GM12875 (cell line): ENCODE results near the gene TXNDC5.
"Not testable (repeated sequence)": the region's sequence is repeated elsewhere in the genome, so short reads cannot be mapped to it uniquely, and the experiment has no call there.

Experiments
- H3K4me3 ChIP-seq: one replicate; pipeline ENCODE4 v1.5.1; 2011; ENCODE audit warnings: low read depth, low read length, control low read depth
- TF ChIP-seq, protein P1 (sequence below): IDR thresholded peaks from 2 replicates; pipeline ENCODE4 v1.5.1; 2011; ENCODE audit warnings: low read depth, mild to moderate bottlenecking, control low read depth, inconsistent platforms, low read length, moderate library complexity, borderline replicate concordance; ENCODE audit not compliant: insufficient read depth

TXNDC5 gene

GRCh38 chr6:7902867-7903266 is 7.7 kb downstream of the TXNDC5 start:
- TF ChIP-seq, protein P1, sequence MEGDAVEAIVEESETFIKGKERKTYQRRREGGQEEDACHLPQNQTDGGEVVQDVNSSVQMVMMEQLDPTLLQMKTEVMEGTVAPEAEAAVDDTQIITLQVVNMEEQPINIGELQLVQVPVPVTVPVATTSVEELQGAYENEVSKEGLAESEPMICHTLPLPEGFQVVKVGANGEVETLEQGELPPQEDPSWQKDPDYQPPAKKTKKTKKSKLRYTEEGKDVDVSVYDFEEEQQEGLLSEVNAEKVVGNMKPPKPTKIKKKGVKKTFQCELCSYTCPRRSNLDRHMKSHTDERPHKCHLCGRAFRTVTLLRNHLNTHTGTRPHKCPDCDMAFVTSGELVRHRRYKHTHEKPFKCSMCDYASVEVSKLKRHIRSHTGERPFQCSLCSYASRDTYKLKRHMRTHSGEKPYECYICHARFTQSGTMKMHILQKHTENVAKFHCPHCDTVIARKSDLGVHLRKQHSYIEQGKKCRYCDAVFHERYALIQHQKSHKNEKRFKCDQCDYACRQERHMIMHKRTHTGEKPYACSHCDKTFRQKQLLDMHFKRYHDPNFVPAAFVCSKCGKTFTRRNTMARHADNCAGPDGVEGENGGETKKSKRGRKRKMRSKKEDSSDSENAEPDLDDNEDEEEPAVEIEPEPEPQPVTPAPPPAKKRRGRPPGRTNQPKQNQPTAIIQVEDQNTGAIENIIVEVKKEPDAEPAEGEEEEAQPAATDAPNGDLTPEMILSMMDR, result no peak
- H3K4me3 ChIP-seq, result no peak overlapping the region

DNA sequence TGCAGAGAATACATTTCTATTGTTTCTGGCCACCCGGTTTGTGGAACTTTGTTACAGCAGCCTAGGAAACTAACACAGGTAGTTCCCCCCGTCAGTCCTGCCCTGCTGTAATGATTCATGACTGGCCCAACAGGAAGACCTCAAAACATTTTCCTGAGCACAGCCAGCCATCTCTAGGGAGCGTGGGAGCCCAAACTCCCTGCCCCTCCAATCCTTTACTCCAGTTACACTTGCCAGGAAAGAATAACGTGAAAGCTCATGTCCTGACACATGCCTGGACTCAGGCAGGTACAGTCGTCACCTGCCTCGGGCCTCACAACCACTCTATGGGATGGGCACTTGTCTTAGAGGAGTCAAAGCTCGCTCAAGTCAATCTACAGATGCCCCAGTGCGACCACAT is 8.4 kb downstream of the TXNDC5 start:
- TF ChIP-seq, protein P1, result no peak
- H3K4me3 ChIP-seq, result no peak overlapping the region

GRCh38 chr6:7901780-7902179 is 8.8 kb downstream of the TXNDC5 start:
- TF ChIP-seq, protein P1, result no peak
- no peak overlapping the region for H3K4me3 ChIP-seq

DNA sequence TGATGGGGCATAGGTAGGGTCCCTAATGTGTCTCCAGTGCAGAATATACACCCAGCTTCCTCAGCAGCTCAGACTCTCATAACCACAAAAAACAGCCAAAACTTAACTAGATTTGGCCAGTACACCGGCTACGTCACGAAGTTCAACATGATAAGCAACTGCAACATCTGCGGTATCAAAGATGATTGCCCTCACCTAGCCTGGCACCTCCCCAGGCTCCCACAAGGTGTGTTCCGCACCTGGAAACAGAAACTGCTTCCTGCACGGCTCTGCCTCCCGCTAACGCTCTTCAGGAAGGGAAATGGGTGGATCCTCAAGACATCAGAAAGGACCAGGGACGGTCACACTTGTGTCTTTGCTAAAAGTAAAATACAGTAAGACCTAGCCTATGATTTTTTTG is 9.5 kb downstream of the TXNDC5 start:
- H3K4me3 ChIP-seq, result no peak overlapping the region
- TF ChIP-seq, protein P1, result no peak

- no peak overlapping the region for H3K4me3 ChIP-seq
- TF ChIP-seq, protein P1, result no peak
Observed at GRCh38 chr6:7900621-7901020, 10.0 kb downstream of the TXNDC5 start.

DNA sequence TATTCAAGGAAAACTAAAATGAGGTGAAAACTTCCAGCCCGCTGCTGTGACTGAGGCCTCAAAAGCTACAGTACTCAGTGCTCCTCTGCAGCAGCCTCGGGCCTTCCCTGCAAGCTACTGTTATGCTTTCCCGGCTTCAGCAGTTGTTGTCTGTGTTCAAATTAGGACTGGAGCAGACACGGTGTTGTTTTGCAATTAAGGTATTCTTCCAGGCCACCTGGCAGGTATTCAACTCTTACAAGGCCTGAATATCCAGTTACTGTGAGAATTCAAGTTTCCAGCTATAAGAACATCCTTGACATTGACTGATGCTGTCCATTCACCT is 10.7 kb downstream of the TXNDC5 start:
- no peak overlapping the region for H3K4me3 ChIP-seq
- TF ChIP-seq, protein P1, result no peak

- H3K4me3 ChIP-seq, result no peak overlapping the region
- TF ChIP-seq, protein P1, result peak; percentile 35; the same call in 1 of the 2 replicates
Observed at GRCh38 chr6:7899101-7899888, 11.3 kb downstream of the TXNDC5 start.

GRCh38 chr6:7898193-7898586 is 12.4 kb downstream of the TXNDC5 start:
- not testable (repeated sequence) for H3K4me3 ChIP-seq
